Neural crest cell (in vitro differentiated cells): ENCODE measurements around the gene CDCA7. TPM values are rescaled to one million over a fixed set of nuclear protein-coding genes. Genes with fewer than 3 reads are reported as not detected.
"Not testable (repeated sequence)": the region's sequence is repeated elsewhere in the genome, so short reads cannot be mapped to it uniquely, and the experiment has no call there.

Experiments used
- DNase-seq: peaks from one replicate; pipeline ENCODE4 v3.0.0; 2021; ENCODE audit warnings: low read depth, mixed read lengths, low spot score
- H3K27ac Mint-ChIP-seq: one replicate; pipeline ENCODE4 v1.8.0; 2021; ENCODE audit warnings: mild to moderate bottlenecking, mixed read lengths; ENCODE audit not compliant: unreplicated experiment
- H3K27me3 Mint-ChIP-seq: 2 replicates; pipeline ENCODE4 v1.8.0; 2021; ENCODE audit warnings: low read depth, mild to moderate bottlenecking, mixed read lengths
- H3K36me3 Mint-ChIP-seq: 2 replicates; pipeline ENCODE4 v1.8.0; 2021; ENCODE audit warnings: low read depth, mild to moderate bottlenecking, mixed read lengths
- H3K4me1 Mint-ChIP-seq: 2 replicates; pipeline ENCODE4 v1.8.0; 2021; ENCODE audit warnings: mixed read lengths
- H3K4me3 Mint-ChIP-seq: one replicate; pipeline ENCODE4 v1.8.0; 2021; ENCODE audit warnings: mild to moderate bottlenecking, mixed read lengths
- H3K9me3 Mint-ChIP-seq: 2 replicates; pipeline ENCODE4 v1.8.0; 2021; ENCODE audit warnings: mixed read lengths
- CTCF ChIP-seq: fragments of 200-600 bp; sonication (generic); conservative IDR thresholded peaks from 2 replicates; pipeline ENCODE4 v1.5.0; 2021; ENCODE audit warnings: antibody characterized with exemption, mild to moderate bottlenecking
- total RNA-seq: library from RNA; stranded (reverse); gene quantifications from 2 replicates; pipeline ENCODE4 v1.2.1, GENCODE V29; 2021

The CDCA7 gene
- total RNA-seq, 1 donor from 2014 or later: 82.5 TPM

- H3K27ac Mint-ChIP-seq: no peak overlapping the region
- no peak overlapping the region for H3K4me3 Mint-ChIP-seq
- no peaks in the 10 kb centered on the region for H3K27me3 Mint-ChIP-seq
- H3K9me3 Mint-ChIP-seq: no peaks in the 10 kb centered on the region
- no peak for TF ChIP-seq CTCF
- no peaks in the 10 kb centered on the region for H3K36me3 Mint-ChIP-seq
- peaks cover 32% of the 10 kb centered on the region for H3K4me1 Mint-ChIP-seq
- DNase-seq: no peak
These were observed 58.0 kb downstream of the CDCA7 start for GRCh38 chr2:173412628-173413027.

GRCh38 chr2:173414823-173415322 lies 60.2 kb downstream of the CDCA7 start:
- H3K9me3 Mint-ChIP-seq: no peaks in the 10 kb centered on the region
- no peak for DNase-seq

GRCh38 chr2:173415431-173416381 lies 61.0 kb downstream of the CDCA7 start:
- TF ChIP-seq CTCF: no peak
- no peak for DNase-seq
- no peaks in the 10 kb centered on the region for H3K27me3 Mint-ChIP-seq
- peaks cover 32% of the 10 kb centered on the region for H3K4me1 Mint-ChIP-seq
- H3K36me3 Mint-ChIP-seq: no peaks in the 10 kb centered on the region
- H3K4me3 Mint-ChIP-seq: peak overlapping the region; percentile 3
- peak overlapping the region; percentile 85 for H3K27ac Mint-ChIP-seq
- H3K9me3 Mint-ChIP-seq: no peaks in the 10 kb centered on the region

More at GRCh38 chr2:173414823-173415322, 60.2 kb downstream of the CDCA7 start:
- Mint-ChIP-seq H3K36me3 (no peaks in the 10 kb centered on the region), H3K4me3 (no peak overlapping the region), H3K27me3 (no peaks in the 10 kb centered on the region), H3K4me1 (peaks cover 32% of the 10 kb centered on the region), H3K27ac (no peak overlapping the region)
- TF ChIP-seq CTCF: no peak

- not testable (repeated sequence) for H3K9me3 Mint-ChIP-seq, DNase-seq, H3K36me3 Mint-ChIP-seq, H3K27me3 Mint-ChIP-seq, H3K4me3 Mint-ChIP-seq
- Mint-ChIP-seq H3K27ac (peak overlapping the region; percentile 85), H3K4me1 (peaks cover 32% of the 10 kb centered on the region)
These were observed 61.9 kb downstream of the CDCA7 start for GRCh38 chr2:173416415-173417152.

- Mint-ChIP-seq H3K27me3 (peaks cover 9% of the 10 kb centered on the region), H3K4me1 (peaks cover 32% of the 10 kb centered on the region), H3K36me3 (no peaks in the 10 kb centered on the region), H3K27ac (no peak overlapping the region), H3K4me3 (no peak overlapping the region), H3K9me3 (peaks cover 2% of the 10 kb centered on the region)
- no peak for DNase-seq
- no peak for TF ChIP-seq CTCF
These were observed 62.7 kb downstream of the CDCA7 start for GRCh38 chr2:173417341-173417740.
